ENCODE data around the gene UBTD2.

UBTD2 gene

GRCh38 chr5:172166030-172166826 lies 117.3 kb downstream of the UBTD2 start:
- no peak for DNase-seq

GRCh38 chr5:172165465-172165864 lies 118.1 kb downstream of the UBTD2 start:
- no peak for DNase-seq

GRCh38 chr5:172164769-172165212 lies 118.8 kb downstream of the UBTD2 start:
- no peak for DNase-seq

GRCh38 chr5:172163346-172163745 lies 120.2 kb downstream of the UBTD2 start:
- DNase-seq, result no peak

- no peak for DNase-seq
These were observed 120.6 kb downstream of the UBTD2 start for GRCh38 chr5:172162987-172163343.

- no peak for DNase-seq
These were observed 121.1 kb downstream of the UBTD2 start for GRCh38 chr5:172162323-172162986.

GRCh38 chr5:172160506-172160905 lies 123.1 kb downstream of the UBTD2 start:
- DNase-seq, result no peak
